Activated naive CD4-positive, alpha-beta T cell treated with anti-CD3 and anti-CD28 coated beads, Interleukin-2, amount 50 U/mL, for 72 hours (primary cell): ENCODE measurements around the gene POLR3B. TPM values are rescaled to one million over a fixed set of nuclear protein-coding genes. Genes with fewer than 3 reads are reported as not detected.

Experiments
- ATAC-seq, 2 donors: fragments of 150-1000 bp; cut with Tn5 transposase; 2 replicates each; pipeline ENCODE4 v1.10.0; 2021; ENCODE audit warnings: mild to moderate bottlenecking in 2 of 2, moderate library complexity in 2 of 2
- DNase-seq, 2 donors: peaks; one replicate each; pipeline ENCODE4 v3.0.0; 2021 to 2022; ENCODE audit warnings: low spot score in 2 of 2
- H3K27ac Mint-ChIP-seq, 2 donors: one replicate each; pipeline ENCODE4 v1.8.0; 2022; ENCODE audit warnings: mild to moderate bottlenecking in 2 of 2, mixed read lengths in 2 of 2
- H3K36me3 Mint-ChIP-seq, 2 donors: one replicate each; pipeline ENCODE4 v1.8.0; 2022; ENCODE audit warnings: mixed read lengths in 2 of 2
- H3K9me3 Mint-ChIP-seq, 2 donors: one replicate each; pipeline ENCODE4 v1.8.0; 2022; ENCODE audit warnings: mixed read lengths in 2 of 2
- total RNA-seq, 2 donors: library from RNA; stranded (reverse); gene quantifications; one replicate each; pipeline ENCODE4 v1.2.3, GENCODE V29; 2022

POLR3B gene
- total RNA-seq, 2 donors from 2014 or later = 3.6 to 6.4 TPM

GRCh38 chr12:106332536-106332935, 25.0 kb upstream of the POLR3B start:
- H3K36me3 Mint-ChIP-seq = peaks cover 5 to 10% of the 10 kb centered on the region in 2 donors
- H3K9me3 Mint-ChIP-seq = no peaks in the 10 kb centered on the region
- DNase-seq (no peak), ATAC-seq (no peak)
- no peak overlapping the region for H3K27ac Mint-ChIP-seq

DNA sequence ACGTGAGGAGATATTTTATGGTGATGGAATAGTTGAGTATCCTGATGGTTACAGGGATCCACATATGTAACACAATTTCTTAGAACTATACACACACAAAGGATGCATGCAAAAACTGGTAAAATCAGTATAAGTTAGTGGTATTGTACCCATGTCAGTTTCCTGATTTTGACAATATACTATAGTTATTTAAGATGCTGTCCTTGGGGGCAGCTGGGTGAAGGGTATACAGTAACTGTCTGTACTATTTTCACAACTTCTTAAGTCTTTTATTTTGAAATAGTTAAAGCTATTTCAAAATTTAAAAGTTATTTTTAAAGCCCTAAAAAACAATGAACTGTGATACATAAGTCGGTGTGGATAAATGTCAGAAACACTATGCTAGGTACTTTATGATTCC, 24.5 kb upstream of the POLR3B start:
- Mint-ChIP-seq H3K36me3 (peaks cover 5 to 10% of the 10 kb centered on the region in 2 donors), H3K27ac (no peak overlapping the region), H3K9me3 (no peaks in the 10 kb centered on the region)
- ATAC-seq (no peak), DNase-seq (no peak)

- DNase-seq (no peak), ATAC-seq (no peak)
- no peaks in the 10 kb centered on the region for H3K9me3 Mint-ChIP-seq
- peaks cover 5 to 10% of the 10 kb centered on the region in 2 donors for H3K36me3 Mint-ChIP-seq
- H3K27ac Mint-ChIP-seq = no peak overlapping the region
These were observed 23.8 kb upstream of the POLR3B start for GRCh38 chr12:106333756-106334155.

DNA sequence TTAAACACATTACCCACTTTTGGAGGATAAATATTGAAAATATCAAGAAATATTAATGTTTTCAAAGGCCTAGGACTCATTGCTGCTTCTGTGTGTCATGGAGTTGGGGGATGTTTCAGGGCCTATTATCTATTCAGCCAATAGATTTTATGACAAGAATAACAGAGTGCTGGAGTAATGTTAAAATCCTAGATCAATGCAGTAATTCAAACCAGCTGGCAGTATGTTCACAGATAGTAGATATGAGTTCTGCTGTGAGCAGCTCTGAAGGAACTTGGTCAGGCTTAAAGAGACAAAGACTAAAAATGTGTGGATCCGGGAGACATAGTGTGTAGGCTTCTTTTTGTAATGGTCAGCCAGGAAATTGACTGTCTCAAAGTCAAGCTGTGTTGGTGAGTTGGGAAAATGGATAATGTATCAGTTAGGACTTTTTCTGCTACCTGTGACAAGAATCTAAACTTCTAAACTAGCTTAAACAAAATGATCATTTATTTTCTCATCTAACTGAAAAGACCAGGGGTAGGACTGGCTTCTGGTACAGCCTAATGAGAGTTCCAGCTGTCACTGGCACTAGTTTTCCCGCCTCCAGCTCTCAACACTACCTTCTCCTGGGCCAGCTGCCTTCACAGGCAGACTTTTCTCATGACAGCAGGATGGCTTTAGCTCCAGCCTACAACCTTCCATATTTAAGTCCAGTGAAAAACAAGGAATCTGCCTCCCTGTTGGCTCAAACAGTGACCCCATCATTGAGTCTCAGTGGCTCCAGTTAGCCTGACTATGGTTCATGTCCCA, 16.3 kb upstream of the POLR3B start:
- ATAC-seq (no peak), DNase-seq (no peak)
- H3K36me3 Mint-ChIP-seq = peaks cover 0 to 1% of the 10 kb centered on the region in 2 donors
- H3K27ac Mint-ChIP-seq = no peak overlapping the region
- H3K9me3 Mint-ChIP-seq = no peaks in the 10 kb centered on the region

DNA sequence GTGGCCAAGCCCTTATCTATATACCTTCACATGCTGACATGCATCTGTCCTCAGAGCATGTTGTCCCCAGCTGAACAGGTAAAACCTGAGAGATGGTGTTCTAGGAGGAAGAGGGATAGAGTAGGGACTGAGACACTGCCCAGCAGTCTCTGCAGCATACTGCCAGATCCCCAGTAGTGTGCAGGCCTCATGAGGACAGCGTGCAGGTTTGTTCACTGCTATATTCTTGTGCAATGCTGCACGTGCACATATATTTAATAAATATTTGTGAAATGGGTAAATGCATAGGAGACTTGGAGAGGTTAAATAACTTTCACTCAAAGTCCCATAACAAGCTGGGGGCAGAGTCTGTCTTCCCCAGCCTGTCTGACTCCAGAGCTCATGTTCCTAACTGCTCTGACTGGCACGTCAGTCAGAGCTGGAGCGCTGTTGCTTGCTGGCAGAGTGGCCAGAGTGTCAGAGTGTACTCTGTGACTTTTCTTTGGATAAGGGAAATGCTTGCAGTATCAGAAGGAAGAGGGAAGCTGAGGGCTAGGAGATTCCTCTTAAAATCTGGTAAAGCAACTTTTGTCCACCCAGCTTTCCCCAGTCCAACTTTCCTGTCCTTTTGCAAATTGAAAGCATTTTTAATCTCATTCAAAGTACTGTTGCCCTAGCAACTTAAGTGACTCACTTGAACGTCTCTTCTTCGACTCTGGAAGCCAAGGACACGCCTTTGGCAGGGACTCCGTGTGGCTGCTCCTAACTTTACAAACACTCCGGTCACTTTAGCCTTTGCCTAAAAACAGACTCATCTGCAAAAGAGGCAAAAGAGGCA, 14.9 kb upstream of the POLR3B start:
- Mint-ChIP-seq H3K9me3 (no peaks in the 10 kb centered on the region), H3K27ac (peak overlapping the region in 1 of 2 donors; percentile 79), H3K36me3 (peaks cover 0 to 4% of the 10 kb centered on the region in 2 donors)
- ATAC-seq (no peak), DNase-seq (no peak)

- Mint-ChIP-seq H3K36me3 (peaks cover 0 to 4% of the 10 kb centered on the region in 2 donors), H3K9me3 (no peaks in the 10 kb centered on the region), H3K27ac (no peak overlapping the region)
- DNase-seq (no peak), ATAC-seq (no peak)
These were observed 14.4 kb upstream of the POLR3B start for GRCh38 chr12:106343214-106343528.

DNA sequence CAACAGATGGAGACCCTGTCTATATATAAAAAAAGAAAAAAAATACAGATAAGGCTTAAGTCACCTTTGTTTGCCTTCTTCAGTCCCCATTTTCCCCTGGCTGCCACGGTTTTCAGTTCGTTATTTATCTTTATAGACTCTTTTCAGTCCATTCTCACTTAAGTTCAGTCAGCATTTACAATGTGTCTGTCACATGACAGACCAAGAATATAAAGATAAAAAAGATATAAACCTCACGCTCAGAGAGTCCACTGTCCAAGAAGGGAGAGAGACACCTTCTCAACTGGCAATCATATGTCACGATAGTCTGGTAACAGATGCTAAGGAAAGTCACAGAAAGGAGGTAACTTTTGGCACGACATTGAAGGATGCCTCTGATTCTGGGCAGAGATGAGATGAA, 13.4 kb upstream of the POLR3B start:
- Mint-ChIP-seq H3K9me3 (no peaks in the 10 kb centered on the region), H3K36me3 (peaks cover 0 to 4% of the 10 kb centered on the region in 2 donors), H3K27ac (no peak overlapping the region)
- no peak for ATAC-seq
- no peak for DNase-seq

DNA sequence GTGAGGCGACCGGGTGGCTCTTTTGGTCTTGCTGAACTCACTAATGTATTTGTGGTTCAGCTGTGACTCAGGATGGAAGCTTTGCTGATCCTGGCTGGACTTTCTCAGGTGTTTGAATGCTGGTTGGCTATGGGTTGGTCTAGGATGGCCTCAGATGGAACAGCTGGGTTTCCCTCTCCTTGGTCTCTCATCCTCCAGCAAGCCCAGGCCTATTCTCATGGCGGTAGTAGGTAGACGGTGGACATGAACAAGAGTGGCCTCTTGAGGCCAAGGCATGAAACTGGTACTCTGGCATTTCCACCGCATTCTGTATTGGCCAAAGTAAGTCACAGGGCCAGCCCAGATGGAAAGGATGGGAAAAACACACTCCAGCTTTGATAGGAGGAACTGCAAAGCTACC, 11.8 kb upstream of the POLR3B start:
- DNase-seq = no peak
- Mint-ChIP-seq H3K9me3 (no peaks in the 10 kb centered on the region), H3K27ac (peak overlapping the region in 1 of 2 donors; percentile 43), H3K36me3 (peaks cover 0 to 4% of the 10 kb centered on the region in 2 donors)
- ATAC-seq = peak in 1 of 2 donors; percentile 66

DNA sequence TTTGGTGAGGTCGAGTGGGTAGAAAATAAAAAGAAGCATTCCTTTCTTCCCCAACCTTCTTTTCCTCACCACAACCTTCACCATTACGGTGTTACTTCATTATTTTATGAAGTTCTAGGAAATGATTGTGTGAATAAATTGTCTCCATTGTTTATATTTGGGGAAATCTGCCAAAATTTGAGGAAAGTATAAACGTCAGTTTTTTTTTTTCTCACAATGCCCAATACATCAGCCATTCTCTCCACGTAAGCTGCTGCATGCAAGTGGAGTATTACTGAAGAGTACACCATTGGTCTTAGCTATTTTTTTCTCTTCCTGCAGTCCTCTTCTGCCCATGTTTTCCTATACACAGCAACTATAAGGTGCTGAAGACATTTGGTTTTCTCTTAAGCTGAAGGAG, 9.1 kb upstream of the POLR3B start:
- Mint-ChIP-seq H3K27ac (no peak overlapping the region), H3K36me3 (peaks cover 0 to 4% of the 10 kb centered on the region in 2 donors), H3K9me3 (no peaks in the 10 kb centered on the region)
- no peak for DNase-seq
- ATAC-seq = no peak

DNA sequence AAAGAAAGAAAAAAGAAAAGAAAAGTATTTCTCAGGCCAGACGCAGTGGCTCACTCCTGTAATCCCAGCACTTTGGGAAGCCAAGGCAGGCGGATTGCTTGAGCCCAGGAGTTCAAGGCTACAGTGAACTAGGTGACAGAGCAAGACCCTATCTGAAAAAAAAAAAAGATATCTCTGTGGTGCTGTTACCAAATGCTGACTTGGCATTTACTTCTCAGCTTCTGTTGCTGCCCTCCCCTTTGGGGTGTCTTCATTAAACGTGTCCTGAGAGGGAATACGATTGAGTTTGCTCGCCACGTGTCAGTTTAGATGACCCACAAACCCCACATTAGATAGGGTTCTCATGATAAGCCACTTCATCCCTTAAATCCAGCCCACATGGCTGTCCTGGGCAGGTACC, 4.4 kb upstream of the POLR3B start:
- Mint-ChIP-seq H3K9me3 (no peaks in the 10 kb centered on the region), H3K36me3 (peaks cover under 1 to 2% of the 10 kb centered on the region in 2 donors), H3K27ac (no peak overlapping the region)
- DNase-seq (no peak), ATAC-seq (no peak)

GRCh38 chr12:106358396-106359241, 1.1 kb downstream of the POLR3B start:
- H3K9me3 Mint-ChIP-seq = no peaks in the 10 kb centered on the region
- H3K36me3 Mint-ChIP-seq = peaks cover 6 to 7% of the 10 kb centered on the region in 2 donors
- peak overlapping the region; percentile 94 to 97 for H3K27ac Mint-ChIP-seq
- ATAC-seq (peak in 1 of 2 donors; percentile 21), DNase-seq (no peak)

DNA sequence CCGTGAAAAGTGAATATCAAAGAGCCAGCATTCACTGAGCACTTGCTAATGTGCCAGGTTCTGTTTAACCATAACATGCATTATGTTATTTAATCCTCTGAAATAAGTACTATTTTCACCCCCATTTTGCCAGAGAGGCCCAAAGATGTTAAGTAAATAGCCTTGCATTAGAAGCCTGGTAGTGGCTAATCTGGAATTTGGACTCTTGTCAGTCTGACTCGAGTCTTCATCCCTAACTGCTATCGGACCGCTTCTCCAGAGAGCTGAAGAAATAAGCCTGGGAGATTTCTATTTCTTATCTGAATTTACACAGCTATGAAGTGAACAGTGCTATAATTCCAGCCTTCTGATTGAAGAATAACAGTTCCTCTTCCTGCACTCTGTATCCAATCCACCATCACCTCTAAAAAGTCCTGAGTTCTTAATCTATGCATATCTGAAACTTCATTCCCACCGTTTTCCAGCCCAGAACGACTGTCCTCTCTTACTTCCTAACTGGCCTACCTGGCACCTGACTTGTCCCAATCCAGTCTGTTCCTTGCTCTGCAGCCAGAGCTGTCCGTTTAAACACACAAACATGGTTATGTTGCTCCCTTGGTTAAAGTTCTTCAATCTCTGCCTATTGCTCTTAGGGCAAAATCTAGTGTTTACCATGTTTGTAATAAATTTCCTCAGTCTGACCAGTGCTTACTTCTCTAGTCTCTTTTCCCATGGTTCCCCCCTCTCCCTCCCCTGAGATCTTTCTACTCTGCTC, 2.3 kb downstream of the POLR3B start:
- H3K9me3 Mint-ChIP-seq = no peaks in the 10 kb centered on the region
- ATAC-seq (no peak), DNase-seq (no peak)
- H3K36me3 Mint-ChIP-seq = peaks cover 6 to 7% of the 10 kb centered on the region in 2 donors
- no peak overlapping the region for H3K27ac Mint-ChIP-seq

DNA sequence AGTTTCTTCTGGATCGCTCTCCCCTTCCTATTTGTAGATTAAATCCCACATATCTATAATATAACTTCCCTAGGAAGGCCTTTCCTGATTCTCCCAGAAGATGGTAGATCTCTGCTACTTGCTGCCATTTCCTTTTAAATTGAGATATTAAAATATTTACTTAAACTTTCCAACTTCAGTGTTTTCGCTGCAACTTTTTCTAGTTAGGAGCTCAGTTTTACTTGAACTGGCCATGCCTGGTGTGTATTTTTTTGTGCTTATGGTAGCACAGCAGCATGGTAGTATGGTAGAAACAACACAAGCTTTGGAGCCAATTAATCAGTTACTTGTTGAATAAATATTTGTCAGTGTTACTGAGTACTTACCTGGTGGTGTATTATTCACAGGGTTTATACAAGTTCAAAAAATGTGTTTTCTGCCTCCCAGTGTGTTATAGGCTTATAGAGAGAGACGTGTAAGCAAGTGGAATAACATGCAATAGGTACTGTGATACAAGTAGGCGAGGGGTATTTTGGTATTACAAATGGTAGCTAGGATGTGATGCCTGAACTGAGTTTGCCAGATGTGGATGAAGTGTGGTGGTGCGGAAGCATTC, 2.9 kb downstream of the POLR3B start:
- peaks cover 6 to 7% of the 10 kb centered on the region in 2 donors for H3K36me3 Mint-ChIP-seq
- DNase-seq (no peak), ATAC-seq (no peak)
- H3K9me3 Mint-ChIP-seq = no peaks in the 10 kb centered on the region
- H3K27ac Mint-ChIP-seq = no peak overlapping the region

DNA sequence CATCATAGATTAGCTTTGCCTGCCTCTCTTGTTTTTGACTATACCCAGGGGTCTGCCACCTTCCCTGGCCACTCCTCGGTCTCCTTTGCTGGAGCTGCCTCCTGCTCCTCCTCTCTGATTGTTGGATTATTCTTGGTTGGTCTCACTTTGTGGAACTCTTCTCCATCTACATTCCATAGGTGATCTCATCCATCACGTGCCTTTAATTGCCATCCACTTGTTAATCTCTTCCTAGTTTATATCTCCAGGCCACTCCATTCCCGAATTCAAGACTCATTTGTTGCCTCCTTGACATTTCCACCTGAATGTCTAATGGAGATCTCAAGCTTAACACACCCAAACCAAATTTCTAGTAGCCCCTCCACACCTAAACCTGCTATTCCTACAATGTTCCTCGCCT, 5.4 kb downstream of the POLR3B start:
- no peaks in the 10 kb centered on the region for H3K9me3 Mint-ChIP-seq
- no peak for ATAC-seq

GRCh38 chr12:106364261-106364660, 6.7 kb downstream of the POLR3B start:
- peak in 1 of 2 donors; percentile 34 for ATAC-seq
- no peak overlapping the region for H3K27ac Mint-ChIP-seq
- no peaks in the 10 kb centered on the region for H3K36me3 Mint-ChIP-seq
- no peak for DNase-seq
- H3K9me3 Mint-ChIP-seq = no peaks in the 10 kb centered on the region

More for the DNA sequence above, 5.4 kb downstream of the POLR3B start:
- Mint-ChIP-seq H3K36me3 (peaks cover 6 to 7% of the 10 kb centered on the region in 2 donors), H3K27ac (no peak overlapping the region)
- no peak for DNase-seq
